Lung (tissue), 12 donors: ENCODE results near the gene IL1RN. TPM values are rescaled to one million over a fixed set of nuclear protein-coding genes. Genes with fewer than 3 reads are reported as not detected.

Experiments used
- ATAC-seq: fragments of 200-7000 bp; cut with Tn5 transposase; one replicate; pipeline ENCODE4 v1.9.1; 2020; ENCODE audit warnings: moderate number of reproducible peaks; ENCODE audit not compliant: insufficient read depth, low FRiP score
- DNase-seq, 3 donors: peaks; one replicate each; pipeline ENCODE4 v3.0.0-alpha.2; 2013 to 2017
- H3K27ac ChIP-seq, 2 donors: one replicate each; pipeline ENCODE4 v1.5.1; 2013; ENCODE audit warnings: mild to moderate bottlenecking in 2 of 2, moderate library complexity in 2 of 2, control low read depth in 1 of 2, inconsistent platforms in 1 of 2, low read depth in 1 of 2, low read length in 1 of 2
- H3K27me3 ChIP-seq, 3 donors: one replicate each; pipeline ENCODE4 v1.5.1; 2013; ENCODE audit warnings: low read length in 2 of 3; ENCODE audit not compliant: control insufficient read depth in 3 of 3, insufficient read depth in 3 of 3
- H3K36me3 ChIP-seq, 4 donors: one replicate each; pipeline ENCODE4 v1.5.1; 2013; ENCODE audit warnings: low read length in 4 of 4, mild to moderate bottlenecking in 1 of 4, moderate library complexity in 1 of 4; ENCODE audit not compliant: control insufficient read depth in 4 of 4, insufficient read depth in 4 of 4
- H3K4me1 ChIP-seq, 5 donors: one replicate each; pipeline ENCODE4 v1.5.1; 2013; ENCODE audit warnings: low read length in 5 of 5, mild to moderate bottlenecking in 2 of 5, moderate library complexity in 1 of 5; ENCODE audit not compliant: control insufficient read depth in 5 of 5, insufficient read depth in 5 of 5
- H3K4me3 ChIP-seq: one replicate; pipeline ENCODE4 v1.5.1; 2013; ENCODE audit warnings: mild to moderate bottlenecking, control low read depth, moderate library complexity
- H3K9ac ChIP-seq, 2 donors: one replicate each; pipeline ENCODE4 v1.5.1; 2013; ENCODE audit warnings: low read length in 2 of 2, control low read depth in 1 of 2; ENCODE audit not compliant: insufficient read depth in 1 of 2
- H3K9me3 ChIP-seq, 4 donors: one replicate each; pipeline ENCODE4 v1.5.1; 2013; ENCODE audit warnings: low read length in 3 of 4, mild to moderate bottlenecking in 1 of 4, moderate library complexity in 1 of 4; ENCODE audit not compliant: control insufficient read depth in 4 of 4, insufficient read depth in 3 of 4
- WGBS, 2 donors: extraction: QIAGEN DNeasy Blood & Tissue Kit; methylation state at CpG; one replicate each; pipeline ENCODE4 v1.1.7; 2013; 5-methylcytosine and 5-hydroxymethylcytosine counted together
- polyA plus RNA-seq, 2 donors: library from polyadenylated mRNA; stranded (reverse); fragments of 200-250 nt; gene quantifications; one replicate each; pipeline ENCODE4 v1.2.1, GENCODE V29; 2013
- total RNA-seq, 2 donors: library from RNA; depleted of rRNA in 1 of 2; stranded (reverse); fragments of >200 nt in 1 of 2; gene quantifications; one replicate each; pipeline ENCODE4 v1.2.1, GENCODE V29; 2014 to 2021
- TF ChIP-seq, protein P1 (sequence below): IDR thresholded peaks from 2 replicates; pipeline ENCODE4 v1.5.1; 2012; ENCODE audit warnings: mild to moderate bottlenecking; ENCODE audit errors: control extremely low read depth, extremely low read depth
- donor health status: control.
- donor health status: control.
- donor health status: Bipolar disorder and iron deficiency.
- donor health status: healthy.
- donor health status: DM: yes; HTN: yes; CAD: no.

Gene IL1RN
- total and polyA plus RNA-seq, 4 donors, result 9.6 to 850 (median 16.7) TPM

DNA sequence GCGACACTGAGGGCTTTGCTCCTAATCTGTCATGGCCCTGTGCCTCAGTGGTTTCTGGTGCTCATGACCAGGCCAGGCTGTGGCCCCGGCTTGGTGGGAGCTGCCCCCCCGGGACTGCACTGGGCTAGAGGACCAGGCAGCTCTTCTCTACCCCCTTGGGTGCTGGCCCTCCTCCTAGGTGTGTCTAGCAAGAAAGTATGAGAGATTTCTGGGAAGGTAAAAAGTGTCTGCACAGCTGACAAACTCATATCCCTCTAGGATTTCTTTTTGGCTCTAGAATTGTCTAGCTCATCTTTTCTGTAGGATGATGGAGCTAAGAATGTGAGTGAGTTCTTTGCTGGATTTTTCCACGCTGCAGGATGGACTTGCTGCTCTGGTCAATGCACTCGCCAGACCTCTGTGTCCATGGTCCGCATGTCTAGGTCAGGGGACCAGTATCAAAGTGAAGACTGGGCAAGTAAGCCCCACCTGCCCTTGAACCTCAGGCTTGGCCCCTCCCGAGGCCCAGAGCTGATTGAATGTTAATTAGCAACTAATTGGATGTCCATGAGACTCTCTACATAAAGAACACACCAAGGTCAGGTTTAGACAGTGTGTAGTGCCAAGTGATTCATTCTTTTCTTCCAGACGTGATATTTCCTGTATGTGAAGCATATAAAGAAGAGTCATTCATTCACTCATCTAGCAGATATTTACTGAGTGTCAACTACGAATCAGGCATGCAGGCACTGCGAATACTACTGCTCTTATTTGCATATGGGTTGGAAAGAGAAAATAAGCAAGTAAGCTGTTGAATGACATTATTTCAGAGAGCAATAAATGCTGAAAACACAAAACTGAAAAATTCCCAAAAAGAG lies 30.7 kb downstream of the IL1RN start:
- H3K36me3 ChIP-seq, result no peaks in the 10 kb centered on the region
- ATAC-seq (no peak), DNase-seq (no peak)
- peaks cover 0 to 19% (median 0%) of the 10 kb centered on the region in 5 donors for H3K4me1 ChIP-seq
- WGBS, 2 donors, result 52 to 62% methylated on average over 10 of the region's 10 CpGs
- H3K4me3 ChIP-seq, result peak overlapping the region; percentile 56
- H3K27ac ChIP-seq, result peak overlapping the region in 1 of 2 donors; percentile 91
- H3K9me3 ChIP-seq, result no peaks in the 10 kb centered on the region
- H3K9ac ChIP-seq, result peak overlapping the region; percentile 28 to 47
- no peaks in the 10 kb centered on the region for H3K27me3 ChIP-seq
- TF ChIP-seq, protein P1, sequence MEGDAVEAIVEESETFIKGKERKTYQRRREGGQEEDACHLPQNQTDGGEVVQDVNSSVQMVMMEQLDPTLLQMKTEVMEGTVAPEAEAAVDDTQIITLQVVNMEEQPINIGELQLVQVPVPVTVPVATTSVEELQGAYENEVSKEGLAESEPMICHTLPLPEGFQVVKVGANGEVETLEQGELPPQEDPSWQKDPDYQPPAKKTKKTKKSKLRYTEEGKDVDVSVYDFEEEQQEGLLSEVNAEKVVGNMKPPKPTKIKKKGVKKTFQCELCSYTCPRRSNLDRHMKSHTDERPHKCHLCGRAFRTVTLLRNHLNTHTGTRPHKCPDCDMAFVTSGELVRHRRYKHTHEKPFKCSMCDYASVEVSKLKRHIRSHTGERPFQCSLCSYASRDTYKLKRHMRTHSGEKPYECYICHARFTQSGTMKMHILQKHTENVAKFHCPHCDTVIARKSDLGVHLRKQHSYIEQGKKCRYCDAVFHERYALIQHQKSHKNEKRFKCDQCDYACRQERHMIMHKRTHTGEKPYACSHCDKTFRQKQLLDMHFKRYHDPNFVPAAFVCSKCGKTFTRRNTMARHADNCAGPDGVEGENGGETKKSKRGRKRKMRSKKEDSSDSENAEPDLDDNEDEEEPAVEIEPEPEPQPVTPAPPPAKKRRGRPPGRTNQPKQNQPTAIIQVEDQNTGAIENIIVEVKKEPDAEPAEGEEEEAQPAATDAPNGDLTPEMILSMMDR, result no peak

DNA sequence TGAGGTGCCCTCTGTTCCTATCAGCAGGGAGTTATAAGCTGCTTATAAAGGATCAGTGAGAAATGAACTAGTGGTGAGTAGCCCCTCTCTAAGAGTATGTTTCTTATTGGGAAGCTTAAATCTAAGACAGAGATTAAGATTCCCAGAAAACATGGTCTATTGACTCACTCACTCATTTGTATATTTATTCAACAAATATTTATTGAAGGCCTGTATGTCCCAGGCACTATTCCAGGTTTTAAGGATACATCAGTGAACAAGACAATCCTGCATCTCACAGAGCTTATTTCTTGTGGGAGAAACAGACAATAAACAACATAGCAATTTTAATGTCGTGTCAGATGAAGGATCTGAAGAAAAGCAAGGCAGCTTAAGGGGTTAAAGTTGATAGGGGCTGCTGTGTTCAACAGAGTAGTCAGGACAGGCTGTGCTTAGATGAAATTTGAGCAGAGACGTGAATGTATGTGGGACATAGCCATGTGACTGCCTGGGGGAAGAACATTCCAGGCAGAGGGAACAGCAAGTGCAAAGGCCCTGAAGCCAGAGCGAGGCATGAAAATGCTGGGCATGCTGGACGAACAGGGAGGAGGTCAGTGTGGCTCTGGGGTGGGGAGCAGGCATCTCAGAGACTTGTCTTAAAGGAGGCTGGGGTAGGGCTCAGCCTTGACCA lies 31.6 kb downstream of the IL1RN start:
- ATAC-seq (no peak), DNase-seq (peak in 2 of 3 donors; percentile 24 to 34)
- H3K27me3 ChIP-seq, result no peaks in the 10 kb centered on the region
- H3K9me3 ChIP-seq, result no peaks in the 10 kb centered on the region
- peaks cover 0 to 19% (median 0%) of the 10 kb centered on the region in 5 donors for H3K4me1 ChIP-seq
- TF ChIP-seq, protein P1, result no peak
- H3K27ac ChIP-seq, result no peak overlapping the region
- H3K36me3 ChIP-seq, result no peaks in the 10 kb centered on the region
- WGBS, 2 donors, result 84 to 92% methylated on average over 4 of the region's 4 CpGs
- no peak overlapping the region for H3K9ac ChIP-seq
- no peak overlapping the region for H3K4me3 ChIP-seq

DNA sequence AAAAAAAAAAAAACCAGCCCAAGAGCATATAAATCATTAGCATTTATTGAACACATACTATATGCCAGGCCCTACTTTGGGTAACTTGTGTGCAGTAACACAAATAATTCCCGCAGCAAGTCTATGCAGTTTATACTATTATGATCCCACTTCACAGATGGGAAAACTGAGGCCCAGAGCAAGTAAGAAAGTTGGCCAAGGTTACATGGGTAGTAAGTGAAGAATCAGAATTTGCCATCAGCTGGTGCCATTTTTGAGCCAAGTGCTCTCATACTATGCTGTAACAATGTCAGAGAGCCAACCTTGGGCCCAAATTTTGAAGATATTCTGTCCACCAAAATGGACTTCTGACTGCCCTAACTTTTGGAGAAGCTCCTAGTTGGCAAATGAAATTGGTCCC lies 32.9 kb downstream of the IL1RN start:
- Histone ChIP-seq H3K27ac (no peak overlapping the region), H3K36me3 (no peaks in the 10 kb centered on the region), H3K4me1 (peaks cover 0 to 19% (median 0%) of the 10 kb centered on the region in 5 donors), H3K27me3 (no peaks in the 10 kb centered on the region), H3K9ac (no peak overlapping the region), H3K9me3 (no peaks in the 10 kb centered on the region), H3K4me3 (no peak overlapping the region)
- no peak for DNase-seq
- 97 to 98% methylated on average over 1 of the region's 1 CpG for WGBS, 2 donors
- TF ChIP-seq, protein P1, result no peak
- no peak for ATAC-seq
